HepG2 (cell line): Measurements from ENCODE around the gene TMEM130. TPM values are rescaled to one million over a fixed set of nuclear protein-coding genes. Genes with fewer than 3 reads are reported as not detected.

Source experiments
- HHEX ChIP-seq: IDR thresholded peaks from 2 replicates; pipeline ENCODE4 v1.6.1; 2016; ENCODE audit warnings: control low read depth
- NFRKB ChIP-seq: fragments of 450-650 bp; IDR thresholded peaks from 2 replicates; pipeline ENCODE4 v1.6.1; 2017
- SKI ChIP-seq: fragments of 450-650 bp; IDR thresholded peaks from one replicate; pipeline ENCODE4 v1.6.1; 2018; ENCODE audit warnings: mild to moderate bottlenecking; ENCODE audit not compliant: partially characterized antibody
- TBP ChIP-seq: sonication (generic); formaldehyde crosslinking; IDR thresholded peaks from 2 replicates; pipeline ENCODE4 v1.5.0; 2020; ENCODE audit warnings: missing genetic modification reagents
- TOE1 ChIP-seq: sonication (generic); formaldehyde crosslinking; IDR thresholded peaks from 2 replicates; pipeline ENCODE4 v1.4.0; 2020; ENCODE audit warnings: mild to moderate bottlenecking, missing genetic modification reagents
- ZNF18 ChIP-seq: sonication (generic); formaldehyde crosslinking; IDR thresholded peaks from 2 replicates; pipeline ENCODE4 v1.8.0; 2022; ENCODE audit warnings: mild to moderate bottlenecking, missing genetic modification reagents; ENCODE audit not compliant: insufficient replicate concordance
- ZNF230 ChIP-seq: sonication (generic); formaldehyde crosslinking; IDR thresholded peaks from 2 replicates; pipeline ENCODE4 v1.4.0; 2020; ENCODE audit warnings: mild to moderate bottlenecking, missing genetic modification reagents
- ZNF557 ChIP-seq: sonication (generic); formaldehyde crosslinking; IDR thresholded peaks from 2 replicates; pipeline ENCODE4 v1.4.0; 2020; ENCODE audit warnings: missing genetic modification reagents
- ZNF691 ChIP-seq: sonication (generic); formaldehyde crosslinking; IDR thresholded peaks from 2 replicates; pipeline ENCODE4 v1.4.0; 2020; ENCODE audit warnings: missing genetic modification reagents, low read depth, mild to moderate bottlenecking, borderline replicate concordance
- ZNF782 ChIP-seq: sonication (generic); formaldehyde crosslinking; IDR thresholded peaks from 2 replicates; pipeline ENCODE4 v1.4.0; 2020; ENCODE audit warnings: missing genetic modification reagents, mild to moderate bottlenecking, borderline replicate concordance
- ZNF841 ChIP-seq: sonication (generic); formaldehyde crosslinking; IDR thresholded peaks from 2 replicates; pipeline ENCODE4 v1.8.1; 2023; ENCODE audit warnings: missing genetic modification reagents, borderline replicate concordance
- polyA plus RNA-seq, 8 experiments: library from polyadenylated mRNA; depleted of rRNA in 3 of 8; stranded (reverse) in 7 of 8; unstranded in 1 of 8; fragments of >200 nt; fragmentation: Illumina TruSeq in 4 of 8; extraction: Trizol in 4 of 8; gene quantifications; 2 replicates each; pipeline versions ENCODE4 v1.2.1 to v1.2.3, GENCODE V29; 2011 to 2016; ENCODE audit warnings: low read depth in 4 of 8, missing spikeins in 1 of 8, mixed read lengths in 1 of 8; ENCODE audit not compliant: insufficient read depth in 1 of 8
- total RNA-seq, 5 experiments: library from RNA; depleted of rRNA; stranded (reverse); fragments of >200 nt; fragmentation: Illumina TruSeq; extraction: Trizol; gene quantifications; 2 replicates each; pipeline ENCODE4 v1.2.3, GENCODE V29; 2016; ENCODE audit warnings: low read depth in 1 of 5
- TF ChIP-seq, protein P1 (sequence below): sonication (generic); formaldehyde crosslinking; IDR thresholded peaks from 2 replicates; pipeline ENCODE4 v1.4.0; 2020; ENCODE audit warnings: missing genetic modification reagents
- TF ChIP-seq, protein P2 (sequence below): sonication (generic); formaldehyde crosslinking; IDR thresholded peaks from 2 replicates; pipeline ENCODE4 v1.5.0; 2020; ENCODE audit warnings: mild to moderate bottlenecking, missing genetic modification reagents
- TF ChIP-seq, protein P3 (sequence below): conservative IDR thresholded peaks from 2 replicates; pipeline ENCODE4 v1.6.1; 2018; ENCODE audit warnings: missing genetic modification reagents
- TF ChIP-seq, protein P4 (sequence below): sonication (generic); formaldehyde crosslinking; IDR thresholded peaks from 2 replicates; pipeline ENCODE4 v1.8.0; 2022; ENCODE audit warnings: missing genetic modification reagents, low read depth, mild to moderate bottlenecking, borderline replicate concordance

TMEM130 gene
- total and polyA plus RNA-seq, 2 of the 13 experiments (the other 11 are each of a cell fraction or from before 2014, with no cell fraction given), result not detected

- no peak for TF ChIP-seq NFRKB
- TF ChIP-seq HHEX (CRISPR knock-in tag), result no peak
- peak; percentile 58; the same call in 1 of the 2 replicates for TF ChIP-seq ZNF230
- peak; percentile 49; the same call in 1 of the 2 replicates for TF ChIP-seq ZNF782
- no peak; the same call in 1 of the 2 replicates for TF ChIP-seq ZNF691
- TF ChIP-seq ZNF18 (CRISPR knock-in tag), result no peak
- TF ChIP-seq SKI, result no peak
- TF ChIP-seq, protein P1, sequence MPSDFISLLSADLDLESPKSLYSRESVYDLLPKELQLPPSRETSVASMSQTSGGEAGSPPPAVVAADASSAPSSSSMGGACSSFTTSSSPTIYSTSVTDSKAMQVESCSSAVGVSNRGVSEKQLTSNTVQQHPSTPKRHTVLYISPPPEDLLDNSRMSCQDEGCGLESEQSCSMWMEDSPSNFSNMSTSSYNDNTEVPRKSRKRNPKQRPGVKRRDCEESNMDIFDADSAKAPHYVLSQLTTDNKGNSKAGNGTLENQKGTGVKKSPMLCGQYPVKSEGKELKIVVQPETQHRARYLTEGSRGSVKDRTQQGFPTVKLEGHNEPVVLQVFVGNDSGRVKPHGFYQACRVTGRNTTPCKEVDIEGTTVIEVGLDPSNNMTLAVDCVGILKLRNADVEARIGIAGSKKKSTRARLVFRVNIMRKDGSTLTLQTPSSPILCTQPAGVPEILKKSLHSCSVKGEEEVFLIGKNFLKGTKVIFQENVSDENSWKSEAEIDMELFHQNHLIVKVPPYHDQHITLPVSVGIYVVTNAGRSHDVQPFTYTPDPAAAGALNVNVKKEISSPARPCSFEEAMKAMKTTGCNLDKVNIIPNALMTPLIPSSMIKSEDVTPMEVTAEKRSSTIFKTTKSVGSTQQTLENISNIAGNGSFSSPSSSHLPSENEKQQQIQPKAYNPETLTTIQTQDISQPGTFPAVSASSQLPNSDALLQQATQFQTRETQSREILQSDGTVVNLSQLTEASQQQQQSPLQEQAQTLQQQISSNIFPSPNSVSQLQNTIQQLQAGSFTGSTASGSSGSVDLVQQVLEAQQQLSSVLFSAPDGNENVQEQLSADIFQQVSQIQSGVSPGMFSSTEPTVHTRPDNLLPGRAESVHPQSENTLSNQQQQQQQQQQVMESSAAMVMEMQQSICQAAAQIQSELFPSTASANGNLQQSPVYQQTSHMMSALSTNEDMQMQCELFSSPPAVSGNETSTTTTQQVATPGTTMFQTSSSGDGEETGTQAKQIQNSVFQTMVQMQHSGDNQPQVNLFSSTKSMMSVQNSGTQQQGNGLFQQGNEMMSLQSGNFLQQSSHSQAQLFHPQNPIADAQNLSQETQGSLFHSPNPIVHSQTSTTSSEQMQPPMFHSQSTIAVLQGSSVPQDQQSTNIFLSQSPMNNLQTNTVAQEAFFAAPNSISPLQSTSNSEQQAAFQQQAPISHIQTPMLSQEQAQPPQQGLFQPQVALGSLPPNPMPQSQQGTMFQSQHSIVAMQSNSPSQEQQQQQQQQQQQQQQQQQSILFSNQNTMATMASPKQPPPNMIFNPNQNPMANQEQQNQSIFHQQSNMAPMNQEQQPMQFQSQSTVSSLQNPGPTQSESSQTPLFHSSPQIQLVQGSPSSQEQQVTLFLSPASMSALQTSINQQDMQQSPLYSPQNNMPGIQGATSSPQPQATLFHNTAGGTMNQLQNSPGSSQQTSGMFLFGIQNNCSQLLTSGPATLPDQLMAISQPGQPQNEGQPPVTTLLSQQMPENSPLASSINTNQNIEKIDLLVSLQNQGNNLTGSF (CRISPR knock-in tag), result no peak
- TF ChIP-seq, protein P2, sequence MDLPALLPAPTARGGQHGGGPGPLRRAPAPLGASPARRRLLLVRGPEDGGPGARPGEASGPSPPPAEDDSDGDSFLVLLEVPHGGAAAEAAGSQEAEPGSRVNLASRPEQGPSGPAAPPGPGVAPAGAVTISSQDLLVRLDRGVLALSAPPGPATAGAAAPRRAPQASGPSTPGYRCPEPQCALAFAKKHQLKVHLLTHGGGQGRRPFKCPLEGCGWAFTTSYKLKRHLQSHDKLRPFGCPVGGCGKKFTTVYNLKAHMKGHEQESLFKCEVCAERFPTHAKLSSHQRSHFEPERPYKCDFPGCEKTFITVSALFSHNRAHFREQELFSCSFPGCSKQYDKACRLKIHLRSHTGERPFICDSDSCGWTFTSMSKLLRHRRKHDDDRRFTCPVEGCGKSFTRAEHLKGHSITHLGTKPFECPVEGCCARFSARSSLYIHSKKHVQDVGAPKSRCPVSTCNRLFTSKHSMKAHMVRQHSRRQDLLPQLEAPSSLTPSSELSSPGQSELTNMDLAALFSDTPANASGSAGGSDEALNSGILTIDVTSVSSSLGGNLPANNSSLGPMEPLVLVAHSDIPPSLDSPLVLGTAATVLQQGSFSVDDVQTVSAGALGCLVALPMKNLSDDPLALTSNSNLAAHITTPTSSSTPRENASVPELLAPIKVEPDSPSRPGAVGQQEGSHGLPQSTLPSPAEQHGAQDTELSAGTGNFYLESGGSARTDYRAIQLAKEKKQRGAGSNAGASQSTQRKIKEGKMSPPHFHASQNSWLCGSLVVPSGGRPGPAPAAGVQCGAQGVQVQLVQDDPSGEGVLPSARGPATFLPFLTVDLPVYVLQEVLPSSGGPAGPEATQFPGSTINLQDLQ (CRISPR knock-in tag), result 0 out of 2 replicates have a peak, but pooled peaks have one; percentile 28
- TF ChIP-seq, protein P3, sequence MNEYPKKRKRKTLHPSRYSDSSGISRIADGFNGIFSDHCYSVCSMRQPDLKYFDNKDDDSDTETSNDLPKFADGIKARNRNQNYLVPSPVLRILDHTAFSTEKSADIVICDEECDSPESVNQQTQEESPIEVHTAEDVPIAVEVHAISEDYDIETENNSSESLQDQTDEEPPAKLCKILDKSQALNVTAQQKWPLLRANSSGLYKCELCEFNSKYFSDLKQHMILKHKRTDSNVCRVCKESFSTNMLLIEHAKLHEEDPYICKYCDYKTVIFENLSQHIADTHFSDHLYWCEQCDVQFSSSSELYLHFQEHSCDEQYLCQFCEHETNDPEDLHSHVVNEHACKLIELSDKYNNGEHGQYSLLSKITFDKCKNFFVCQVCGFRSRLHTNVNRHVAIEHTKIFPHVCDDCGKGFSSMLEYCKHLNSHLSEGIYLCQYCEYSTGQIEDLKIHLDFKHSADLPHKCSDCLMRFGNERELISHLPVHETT, result no peak
- TF ChIP-seq, protein P4, sequence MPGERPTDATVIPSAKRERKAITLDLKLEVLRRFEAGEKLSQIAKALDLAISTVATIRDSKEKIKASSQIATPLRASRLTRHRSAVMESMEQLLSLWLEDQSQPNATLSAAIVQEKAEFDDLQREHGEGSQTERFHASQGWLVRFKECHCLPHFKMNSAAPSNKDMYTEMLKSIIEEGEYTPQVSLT (CRISPR knock-in tag), result no peak; the same call in 1 of the 2 replicates
- TF ChIP-seq ZNF557, result no peak
- no peak for TF ChIP-seq ZNF841
- TF ChIP-seq TBP (CRISPR knock-in tag), result no peak
- 0 out of 2 replicates have a peak, but pooled peaks have one; percentile 41 for TF ChIP-seq TOE1 (CRISPR knock-in tag)
These were observed 8.8 kb upstream of the TMEM130 start, which contains the start of gene TRRAP (continued) for GRCh38 chr7:98878365-98879197.
